Trophoblast cell (in vitro differentiated cells and primary cell): Measurements from ENCODE around the gene TF.
"Not testable (repeated sequence)": the region's sequence is repeated elsewhere in the genome, so short reads cannot be mapped to it uniquely, and the experiment has no call there.

Experiments
- DNase-seq, 2 donors: peaks; one replicate each; pipeline ENCODE4 v3.0.0-alpha.2; 2016
- H2AFZ ChIP-seq: 2 replicates; pipeline ENCODE4 v1.6.1; 2013; ENCODE audit warnings: low read length, moderate library complexity, mild to moderate bottlenecking; ENCODE audit not compliant: insufficient read depth, poor library complexity
- H2AK5ac ChIP-seq: 2 replicates; pipeline ENCODE4 v1.6.1; 2013; ENCODE audit warnings: mild to moderate bottlenecking, low read length
- H2BK120ac ChIP-seq: 2 replicates; pipeline ENCODE4 v1.6.1; 2013; ENCODE audit warnings: low read length, mild to moderate bottlenecking, moderate library complexity; ENCODE audit not compliant: insufficient read depth, poor library complexity
- H2BK12ac ChIP-seq: 2 replicates; pipeline ENCODE4 v1.6.1; 2013; ENCODE audit warnings: mild to moderate bottlenecking, low read length, moderate library complexity
- H2BK5ac ChIP-seq: 2 replicates; pipeline ENCODE4 v1.6.1; 2013; ENCODE audit warnings: low read length, low read depth, moderate library complexity, mild to moderate bottlenecking; ENCODE audit not compliant: poor library complexity
- H3K14ac ChIP-seq: 2 replicates; pipeline ENCODE4 v1.6.1; 2013; ENCODE audit warnings: mild to moderate bottlenecking, low read length
- H3K18ac ChIP-seq: 2 replicates; pipeline ENCODE4 v1.6.1; 2013; ENCODE audit warnings: mild to moderate bottlenecking, low read length
- H3K23ac ChIP-seq: 2 replicates; pipeline ENCODE4 v1.6.1; 2013; ENCODE audit warnings: low read length
- H3K27ac ChIP-seq: 2 replicates; pipeline ENCODE4 v1.5.1; 2013; ENCODE audit warnings: low read depth, mild to moderate bottlenecking, inconsistent platforms, low read length, moderate library complexity
- H3K27me3 ChIP-seq: 2 replicates; pipeline ENCODE4 v1.6.1; 2013; ENCODE audit warnings: inconsistent platforms, mild to moderate bottlenecking, low read length, moderate library complexity; ENCODE audit not compliant: insufficient read depth
- H3K36me3 ChIP-seq, 2 experiments: 1 replicate in 1 of 2; 2 replicates in 1 of 2; pipeline ENCODE4 v1.6.1; 2013; ENCODE audit warnings: low read length in 2 of 2, mild to moderate bottlenecking in 2 of 2, moderate library complexity in 1 of 2; ENCODE audit not compliant: insufficient read depth in 2 of 2, control insufficient read depth in 1 of 2
- H3K4ac ChIP-seq: 2 replicates; pipeline ENCODE4 v1.6.1; 2013; ENCODE audit warnings: low read depth, mild to moderate bottlenecking, low read length, moderate library complexity
- H3K4me1 ChIP-seq, 2 experiments: 1 replicate in 1 of 2; 2 replicates in 1 of 2; pipeline ENCODE4 v1.6.1; 2013; ENCODE audit warnings: low read length in 2 of 2, mild to moderate bottlenecking in 2 of 2, moderate library complexity in 1 of 2; ENCODE audit not compliant: insufficient read depth in 2 of 2, control insufficient read depth in 1 of 2
- H3K4me2 ChIP-seq: 2 replicates; pipeline ENCODE4 v1.6.1; 2013; ENCODE audit warnings: inconsistent platforms, mild to moderate bottlenecking, low read length, moderate library complexity
- H3K4me3 ChIP-seq: 2 replicates; pipeline ENCODE4 v1.5.1; 2013; ENCODE audit warnings: mild to moderate bottlenecking, low read depth, low read length, inconsistent platforms
- H3K79me1 ChIP-seq: one replicate; pipeline ENCODE4 v1.6.1; 2013; ENCODE audit warnings: low read length
- H3K79me2 ChIP-seq: 2 replicates; pipeline ENCODE4 v1.6.1; 2013; ENCODE audit warnings: low read length, mild to moderate bottlenecking; ENCODE audit not compliant: control insufficient read depth, insufficient read depth, poor library complexity
- H3K9ac ChIP-seq: 2 replicates; pipeline ENCODE4 v1.6.1; 2013; ENCODE audit warnings: mild to moderate bottlenecking, low read length
- H3K9me3 ChIP-seq: 2 replicates; pipeline ENCODE4 v1.6.1; 2013; ENCODE audit warnings: low read depth, mild to moderate bottlenecking, control low read depth, inconsistent platforms, low read length; ENCODE audit not compliant: insufficient read depth
- H4K12ac ChIP-seq: 2 replicates; pipeline ENCODE4 v1.6.1; 2013; ENCODE audit warnings: low read depth, mild to moderate bottlenecking, low read length, moderate library complexity
- H4K8ac ChIP-seq: 2 replicates; pipeline ENCODE4 v1.6.1; 2013; ENCODE audit warnings: low read depth, mild to moderate bottlenecking, low read length, moderate library complexity
- H4K91ac ChIP-seq: one replicate; pipeline ENCODE4 v1.6.1; 2013; ENCODE audit warnings: low read depth, mild to moderate bottlenecking, low read length, moderate library complexity
- WGBS: extraction: QIAGEN DNeasy Blood & Tissue Kit; methylation state at CpG from one replicate; pipeline ENCODE4 v1.1.7; 2013; ENCODE audit warnings: missing lambda C conversion rate; ENCODE audit not compliant: insufficient read length, insufficient coverage; ENCODE audit errors: extremely low coverage; 5-methylcytosine and 5-hydroxymethylcytosine counted together

TF gene

GRCh38 chr3:133776794-133777438, 30.7 kb downstream of the TF start:
- Histone ChIP-seq H3K9ac (no peak overlapping the region), H2BK120ac (no peak overlapping the region), H3K4ac (no peak overlapping the region), H3K27ac (no peak overlapping the region), H2BK12ac (no peak overlapping the region), H3K27me3 (no peaks in the 10 kb centered on the region), H4K12ac (no peak overlapping the region), H3K4me1 (no peaks in the 10 kb centered on the region), H3K9me3 (no peaks in the 10 kb centered on the region), H2BK5ac (no peak overlapping the region), H2AK5ac (no peak overlapping the region), H4K8ac (no peak overlapping the region), H3K18ac (no peak overlapping the region), H3K14ac (no peak overlapping the region), H3K4me3 (no peak overlapping the region), H4K91ac (no peak overlapping the region), H3K79me1 (no peaks in the 10 kb centered on the region), H3K79me2 (no peaks in the 10 kb centered on the region), H3K4me2 (no peak overlapping the region), H3K36me3 (no peaks in the 10 kb centered on the region), H3K23ac (no peak overlapping the region), H2AFZ (no peak overlapping the region)
- no peak for DNase-seq
- no CpG with 5 or more reads among the region's 7 CpGs for WGBS

DNA sequence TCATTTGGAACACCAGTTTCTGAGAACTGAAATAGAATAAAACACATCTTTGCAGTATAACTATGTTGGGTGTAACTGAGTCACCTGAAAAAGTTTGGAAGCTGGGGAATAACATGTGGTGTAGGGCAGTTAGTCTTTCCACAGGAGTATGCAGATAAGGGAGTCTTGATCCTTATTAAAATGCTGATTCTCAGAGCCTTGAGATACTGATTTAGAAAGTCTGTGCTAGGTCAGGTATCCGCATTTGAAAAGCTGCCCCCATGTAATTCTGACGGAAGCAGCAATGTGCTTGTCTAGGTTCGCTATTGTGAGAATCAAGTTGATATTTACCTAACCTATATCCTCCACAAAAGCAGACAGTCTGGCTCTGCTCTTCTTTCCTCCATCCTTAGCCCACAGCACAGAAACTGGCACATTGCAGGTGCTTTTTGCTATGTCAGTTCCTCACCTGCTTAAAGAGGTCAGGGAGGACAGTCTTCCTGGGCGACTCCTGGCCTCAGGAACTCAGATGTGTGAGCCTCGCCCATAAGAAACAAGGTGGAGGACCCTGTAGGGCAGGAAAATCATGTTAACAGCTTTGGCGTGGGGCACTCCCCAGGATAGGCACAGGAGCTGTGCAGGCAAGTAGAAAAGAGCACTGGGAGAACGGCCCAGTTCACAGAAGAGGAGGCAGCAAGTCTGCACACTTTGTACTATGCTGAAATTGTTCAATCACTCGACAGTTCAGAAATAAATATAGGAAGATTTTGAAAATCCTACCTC, 31.8 kb downstream of the TF start:
- no peaks in the 10 kb centered on the region for H3K79me1 ChIP-seq
- no peak overlapping the region for H4K12ac ChIP-seq
- no peak overlapping the region for H3K4me3 ChIP-seq
- H3K27me3 ChIP-seq: no peaks in the 10 kb centered on the region
- WGBS: no CpG with 5 or more reads among the region's 8 CpGs
- H2AFZ ChIP-seq: no peak overlapping the region
- no peak overlapping the region for H3K23ac ChIP-seq
- no peak overlapping the region for H3K4me2 ChIP-seq
- DNase-seq: no peak
- H2AK5ac ChIP-seq: no peak overlapping the region
- H3K36me3 ChIP-seq: no peaks in the 10 kb centered on the region
- no peak overlapping the region for H4K91ac ChIP-seq
- peaks cover 2% of the 10 kb centered on the region for H3K9me3 ChIP-seq
- H2BK120ac ChIP-seq: no peak overlapping the region
- H3K4ac ChIP-seq: no peak overlapping the region
- no peak overlapping the region for H3K27ac ChIP-seq
- no peak overlapping the region for H3K14ac ChIP-seq
- no peaks in the 10 kb centered on the region for H3K4me1 ChIP-seq
- no peak overlapping the region for H3K9ac ChIP-seq
- no peak overlapping the region for H4K8ac ChIP-seq
- H3K18ac ChIP-seq: no peak overlapping the region
- no peak overlapping the region for H2BK5ac ChIP-seq
- H2BK12ac ChIP-seq: no peak overlapping the region
- H3K79me2 ChIP-seq: no peaks in the 10 kb centered on the region

DNA sequence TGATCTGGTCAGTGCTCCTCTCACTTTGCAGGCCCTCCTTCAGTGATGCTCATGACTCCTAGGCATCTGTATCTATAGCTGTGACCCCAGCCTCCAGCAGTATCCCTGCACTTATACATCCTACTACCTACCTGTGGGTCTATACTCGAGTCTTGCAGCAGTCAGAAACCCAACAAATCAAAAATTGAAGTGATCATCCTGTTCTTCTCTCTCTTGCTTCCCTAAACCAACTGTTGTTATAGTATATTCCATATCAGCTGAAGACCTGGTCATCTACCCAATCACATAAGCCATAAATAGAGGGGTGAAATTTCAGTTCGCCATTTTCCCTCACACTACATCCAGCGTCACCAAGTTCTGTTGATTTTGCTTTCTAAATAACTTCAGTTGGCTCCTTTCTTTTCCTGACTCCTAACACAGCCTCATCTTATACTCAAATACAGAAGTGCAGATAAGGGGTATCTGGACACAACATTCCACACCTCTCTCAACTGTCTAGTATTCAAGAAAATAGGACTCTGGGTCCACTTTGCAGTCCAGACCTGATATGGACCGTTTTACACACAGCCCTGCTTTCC, 33.5 kb downstream of the TF start:
- Histone ChIP-seq H2BK120ac (no peak overlapping the region), H3K4me1 (no peaks in the 10 kb centered on the region), H3K14ac (no peak overlapping the region), H2BK5ac (no peak overlapping the region), H3K36me3 (no peaks in the 10 kb centered on the region), H4K12ac (no peak overlapping the region), H3K4me3 (no peak overlapping the region), H3K27me3 (no peaks in the 10 kb centered on the region), H2AK5ac (no peak overlapping the region), H4K8ac (no peak overlapping the region), H3K4ac (no peak overlapping the region), H3K9me3 (peaks cover 4% of the 10 kb centered on the region), H3K79me2 (no peaks in the 10 kb centered on the region), H3K18ac (no peak overlapping the region), H3K79me1 (no peaks in the 10 kb centered on the region), H3K23ac (no peak overlapping the region), H4K91ac (no peak overlapping the region), H2BK12ac (no peak overlapping the region), H3K27ac (no peak overlapping the region), H3K9ac (no peak overlapping the region), H2AFZ (no peak overlapping the region), H3K4me2 (no peak overlapping the region)
- no peak for DNase-seq
- no CpG with 5 or more reads among the region's 4 CpGs for WGBS

DNA sequence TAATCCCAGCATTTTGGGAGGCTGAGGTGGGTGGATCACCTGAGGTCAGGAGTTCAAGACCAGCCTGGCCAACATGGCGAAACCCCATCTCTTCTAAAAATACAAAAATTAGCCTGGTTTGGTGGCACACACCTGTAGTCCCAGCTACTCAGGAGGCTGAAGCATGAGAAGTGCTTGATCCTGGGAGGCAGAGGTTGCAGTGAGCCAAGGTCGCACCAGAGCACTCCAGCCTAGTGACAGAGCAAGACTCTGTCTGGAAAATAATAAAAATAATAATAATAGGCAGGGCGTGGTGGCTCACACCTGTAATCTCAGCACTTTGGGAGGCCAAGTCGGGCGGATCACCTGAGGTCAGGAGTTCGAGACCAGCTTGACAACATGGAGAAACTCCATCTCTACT, 34.6 kb downstream of the TF start:
- H2AFZ ChIP-seq, H4K8ac ChIP-seq, H2BK120ac ChIP-seq, H3K4ac ChIP-seq, H3K4me1 ChIP-seq, H3K79me1 ChIP-seq, DNase-seq, H4K12ac ChIP-seq, H3K9me3 ChIP-seq, H3K4me2 ChIP-seq, H3K36me3 ChIP-seq, H3K79me2 ChIP-seq, H3K18ac ChIP-seq, H3K4me3 ChIP-seq, H3K23ac ChIP-seq, H3K27me3 ChIP-seq, H3K9ac ChIP-seq, H2AK5ac ChIP-seq, H3K14ac ChIP-seq, H4K91ac ChIP-seq, H3K27ac ChIP-seq, H2BK12ac ChIP-seq, H2BK5ac ChIP-seq: not testable (repeated sequence)
- no CpG with 5 or more reads among the region's 6 CpGs for WGBS
